OCI-LY3 (cell line): ENCODE data around the gene ITPKB.

Source experiments
- H2AFZ ChIP-seq: fragments of 200-600, 300-600 bp; shearing (Covaris generic); 2 replicates; pipeline ENCODE4 v1.6.0; 2014; ENCODE audit warnings: antibody characterized with exemption, low read depth, low read length
- H3K27ac ChIP-seq: fragments of 200-600, 300-600 bp; sonication (generic); 2 replicates; pipeline ENCODE4 v1.5.1; 2014; ENCODE audit warnings: mild to moderate bottlenecking, low read length, moderate library complexity, mixed read lengths
- H3K27me3 ChIP-seq: fragments of 200-600, 300-600 bp; sonication (generic); 2 replicates; pipeline ENCODE4 v1.6.1; 2014; ENCODE audit warnings: low read depth, low read length, mixed read lengths
- H3K36me3 ChIP-seq: fragments of 200-600, 300-600 bp; sonication (generic); replicated peaks from 2 replicates; pipeline ENCODE3; 2014; ENCODE audit warnings: low read depth, low read length, mixed read lengths
- H3K4me1 ChIP-seq: fragments of 300-600, 200-600 bp; sonication (generic); 2 replicates; pipeline ENCODE4 v1.6.1; 2014; ENCODE audit warnings: low read length, mixed read lengths
- H3K4me2 ChIP-seq: fragments of 200-600, 300-600 bp; sonication (generic); 2 replicates; pipeline ENCODE4 v1.6.1; 2014; ENCODE audit warnings: low read length, mixed read lengths
- H3K4me3 ChIP-seq: fragments of 300-600, 200-600 bp; sonication (generic); 2 replicates; pipeline ENCODE4 v1.5.1; 2014; ENCODE audit warnings: antibody characterized with exemption, mild to moderate bottlenecking, low read length, moderate library complexity
- H3K79me2 ChIP-seq: fragments of 300-600, 200-600 bp; shearing (Covaris generic); 2 replicates; pipeline ENCODE4 v1.6.1; 2014; ENCODE audit warnings: mild to moderate bottlenecking, low read length, mixed read lengths
- H3K9ac ChIP-seq: fragments of 300-600, 200-600 bp; shearing (Covaris generic); 2 replicates; pipeline ENCODE4 v1.6.0; 2014; ENCODE audit warnings: mild to moderate bottlenecking, low read length, moderate library complexity
- H3K9me3 ChIP-seq: fragments of 200-600, 300-600 bp; shearing (Covaris generic); 2 replicates; pipeline ENCODE4 v1.6.1; 2014; ENCODE audit warnings: low read length, mixed read lengths; ENCODE audit not compliant: insufficient read depth
- H4K20me1 ChIP-seq: fragments of 200-600, 300-600 bp; sonication (generic); 2 replicates; pipeline ENCODE4 v1.6.1; 2016; ENCODE audit warnings: low read length, mixed read lengths; ENCODE audit not compliant: insufficient read depth
- CTCF ChIP-seq: fragments of 200-600, 300-600 bp; sonication (generic); IDR thresholded peaks from 2 replicates; pipeline ENCODE4 v1.5.1; 2014; ENCODE audit warnings: antibody characterized with exemption, low read length, low read depth
- EZH2phosphoT487 ChIP-seq: fragments of 200-600 bp; shearing (Covaris generic); IDR thresholded peaks from 2 replicates; pipeline ENCODE4 v1.6.1; 2018; ENCODE audit warnings: antibody characterized with exemption, mixed run types, low read depth

The ITPKB gene

GRCh38 chr1:226741009-226741408 is 1.9 kb upstream of the ITPKB start:
- peaks cover 3% of the 10 kb centered on the region; the same call in 1 of the 2 replicates for H3K27me3 ChIP-seq
- H2AFZ ChIP-seq = no peak overlapping the region
- peaks cover 4% of the 10 kb centered on the region; the same call in 1 of the 2 replicates for H3K9me3 ChIP-seq
- H3K4me1 ChIP-seq = peaks cover 8% of the 10 kb centered on the region
- H3K36me3 ChIP-seq = peaks cover 9% of the 10 kb centered on the region
- no peak for TF ChIP-seq CTCF
- TF ChIP-seq EZH2phosphoT487 = no peak
- H3K9ac ChIP-seq = no peak overlapping the region
- no peak overlapping the region for H3K27ac ChIP-seq
- no peak overlapping the region for H3K4me3 ChIP-seq
- H4K20me1 ChIP-seq = no peaks in the 10 kb centered on the region
- no peak overlapping the region for H3K4me2 ChIP-seq
- no peaks in the 10 kb centered on the region; the same call in 1 of the 2 replicates for H3K79me2 ChIP-seq

GRCh38 chr1:226739696-226740065 is 599 bp upstream of the ITPKB start:
- Histone ChIP-seq H4K20me1 (no peaks in the 10 kb centered on the region), H3K4me2 (peak overlapping the region; percentile 91), H3K27ac (no peak overlapping the region), H3K9ac (peak overlapping the region; percentile 82), H3K4me3 (peak overlapping the region; percentile 79), H3K79me2 (no peaks in the 10 kb centered on the region; the same call in 1 of the 2 replicates), H3K4me1 (peaks cover 8% of the 10 kb centered on the region), H3K27me3 (0 out of 2 replicates have a peak, but pooled peaks cover 3% of the 10 kb centered on the region), H2AFZ (peak overlapping the region; percentile 95), H3K36me3 (peaks cover 17% of the 10 kb centered on the region), H3K9me3 (peaks cover 4% of the 10 kb centered on the region; the same call in 1 of the 2 replicates)
- TF ChIP-seq CTCF = no peak
- TF ChIP-seq EZH2phosphoT487 = no peak

- Histone ChIP-seq H3K4me2 (peak overlapping the region; percentile 91), H3K9me3 (peaks cover 2% of the 10 kb centered on the region; the same call in 1 of the 2 replicates), H3K36me3 (peaks cover 24% of the 10 kb centered on the region), H4K20me1 (0 out of 2 replicates have a peak, but pooled peaks cover 3% of the 10 kb centered on the region), H3K4me3 (peak overlapping the region; percentile 79), H3K4me1 (peaks cover 8% of the 10 kb centered on the region), H2AFZ (peak overlapping the region; percentile 73), H3K27me3 (0 out of 2 replicates have a peak, but pooled peaks cover under 1% of the 10 kb centered on the region), H3K79me2 (no peaks in the 10 kb centered on the region; the same call in 1 of the 2 replicates), H3K9ac (peak overlapping the region; percentile 82), H3K27ac (peak overlapping the region; percentile 36)
- TF ChIP-seq EZH2phosphoT487 = no peak
- 0 out of 2 replicates have a peak, but pooled peaks have one; percentile 5 for TF ChIP-seq CTCF
Measured at GRCh38 chr1:226738421-226738994, 574 bp downstream of the ITPKB start.

GRCh38 chr1:226737819-226738420 is 1.2 kb downstream of the ITPKB start:
- TF ChIP-seq CTCF = no peak
- TF ChIP-seq EZH2phosphoT487 = no peak
- Histone ChIP-seq H3K4me3 (peak overlapping the region; percentile 79), H3K27ac (no peak overlapping the region), H3K9ac (peak overlapping the region; percentile 82), H2AFZ (peak overlapping the region; percentile 73), H3K9me3 (no peaks in the 10 kb centered on the region), H3K27me3 (no peaks in the 10 kb centered on the region), H3K79me2 (no peaks in the 10 kb centered on the region; the same call in 1 of the 2 replicates), H3K4me2 (peak overlapping the region; percentile 91), H3K36me3 (peaks cover 24% of the 10 kb centered on the region), H3K4me1 (peaks cover 8% of the 10 kb centered on the region), H4K20me1 (0 out of 2 replicates have a peak, but pooled peaks cover 5% of the 10 kb centered on the region)
